ENCODE results near the gene IGSF21. TPM values are rescaled to one million over a fixed set of nuclear protein-coding genes. Genes with fewer than 3 reads are reported as not detected.

The IGSF21 gene
- total and polyA plus RNA-seq, 11 donors = 0.54 to 2.2 (median 0.94) TPM; not detected in 1

DNA sequence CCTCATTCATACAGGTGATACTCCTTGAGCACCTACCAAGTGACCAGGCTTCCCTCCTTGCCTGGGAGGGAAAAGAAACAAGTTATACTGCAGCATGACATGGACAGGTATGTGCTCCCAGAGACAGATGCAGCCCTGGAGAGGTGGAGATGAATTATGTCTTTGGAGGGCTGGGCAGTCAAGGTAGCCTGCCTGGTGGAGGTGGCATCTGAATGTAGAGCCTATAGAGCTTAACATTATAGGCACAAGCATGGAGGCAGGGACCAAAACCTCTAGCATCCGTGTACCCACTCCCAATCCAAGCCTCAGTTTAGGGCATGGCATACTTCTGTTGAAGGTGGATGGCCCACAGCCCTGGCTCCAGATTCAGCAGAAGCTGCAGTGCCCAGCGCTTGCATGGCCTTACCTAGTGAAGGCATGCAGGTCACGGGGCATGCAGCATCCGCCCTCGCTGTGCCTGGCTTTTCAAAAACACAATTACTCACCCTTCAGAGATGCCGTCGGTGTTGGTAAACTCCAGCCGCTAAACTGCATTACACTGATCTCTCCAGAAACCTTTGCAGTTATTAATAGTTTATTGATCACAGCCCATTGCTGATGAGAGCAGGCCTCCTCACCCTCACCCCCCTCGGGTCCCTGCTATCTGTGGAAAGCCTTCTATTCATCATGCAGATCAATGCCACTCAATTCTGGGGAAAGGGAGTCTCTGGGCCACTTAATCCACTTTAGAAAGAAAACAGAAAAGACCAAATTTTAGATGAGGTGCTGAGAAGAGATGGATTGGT lies 222.1 kb downstream of the IGSF21 start:
- intact Hi-C loops (cut with DNase I) = no loop called here
- WGBS, 4 donors = 72 to 86% (median 78%) methylated on average over 9 of the region's 9 CpGs

GRCh38 chr1:18332576-18332975 lies 225.0 kb downstream of the IGSF21 start:
- DNase-seq (no peak), ATAC-seq (no peak)
- no peak overlapping the region for H3K27ac ChIP-seq
- intact Hi-C loops (cut with DNase I) = no loop called here
- peaks cover 0 to 54% (median 7%) of the 10 kb centered on the region in 9 donors for H3K27me3 ChIP-seq
- H3K36me3 ChIP-seq = no peaks in the 10 kb centered on the region
- H3K9me3 ChIP-seq = no peaks in the 10 kb centered on the region
- H3K4me3 ChIP-seq = no peak overlapping the region
- 20 to 29% (median 23%) methylated on average over 6 of the region's 6 CpGs for WGBS, 4 donors
- no peaks in the 10 kb centered on the region for H3K4me1 ChIP-seq
- TF ChIP-seq, protein P1, sequence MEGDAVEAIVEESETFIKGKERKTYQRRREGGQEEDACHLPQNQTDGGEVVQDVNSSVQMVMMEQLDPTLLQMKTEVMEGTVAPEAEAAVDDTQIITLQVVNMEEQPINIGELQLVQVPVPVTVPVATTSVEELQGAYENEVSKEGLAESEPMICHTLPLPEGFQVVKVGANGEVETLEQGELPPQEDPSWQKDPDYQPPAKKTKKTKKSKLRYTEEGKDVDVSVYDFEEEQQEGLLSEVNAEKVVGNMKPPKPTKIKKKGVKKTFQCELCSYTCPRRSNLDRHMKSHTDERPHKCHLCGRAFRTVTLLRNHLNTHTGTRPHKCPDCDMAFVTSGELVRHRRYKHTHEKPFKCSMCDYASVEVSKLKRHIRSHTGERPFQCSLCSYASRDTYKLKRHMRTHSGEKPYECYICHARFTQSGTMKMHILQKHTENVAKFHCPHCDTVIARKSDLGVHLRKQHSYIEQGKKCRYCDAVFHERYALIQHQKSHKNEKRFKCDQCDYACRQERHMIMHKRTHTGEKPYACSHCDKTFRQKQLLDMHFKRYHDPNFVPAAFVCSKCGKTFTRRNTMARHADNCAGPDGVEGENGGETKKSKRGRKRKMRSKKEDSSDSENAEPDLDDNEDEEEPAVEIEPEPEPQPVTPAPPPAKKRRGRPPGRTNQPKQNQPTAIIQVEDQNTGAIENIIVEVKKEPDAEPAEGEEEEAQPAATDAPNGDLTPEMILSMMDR (IDR thresholded peaks at IDR 0.05) = no peak
- TF ChIP-seq POLR2A (IDR thresholded peaks at IDR 0.05) = no peak

More for the DNA sequence above, 222.1 kb downstream of the IGSF21 start:
- no peak overlapping the region for H3K27ac ChIP-seq
- DNase-seq (no peak), ATAC-seq (no peak)
- no peaks in the 10 kb centered on the region for H3K9me3 ChIP-seq
- H3K4me1 ChIP-seq = no peaks in the 10 kb centered on the region
- TF ChIP-seq, protein P1 (IDR thresholded peaks at IDR 0.05) = no peak
- H3K36me3 ChIP-seq = no peaks in the 10 kb centered on the region
- peaks cover 0 to 47% (median 7%) of the 10 kb centered on the region in 9 donors for H3K27me3 ChIP-seq
- H3K4me3 ChIP-seq = no peak overlapping the region

DNA sequence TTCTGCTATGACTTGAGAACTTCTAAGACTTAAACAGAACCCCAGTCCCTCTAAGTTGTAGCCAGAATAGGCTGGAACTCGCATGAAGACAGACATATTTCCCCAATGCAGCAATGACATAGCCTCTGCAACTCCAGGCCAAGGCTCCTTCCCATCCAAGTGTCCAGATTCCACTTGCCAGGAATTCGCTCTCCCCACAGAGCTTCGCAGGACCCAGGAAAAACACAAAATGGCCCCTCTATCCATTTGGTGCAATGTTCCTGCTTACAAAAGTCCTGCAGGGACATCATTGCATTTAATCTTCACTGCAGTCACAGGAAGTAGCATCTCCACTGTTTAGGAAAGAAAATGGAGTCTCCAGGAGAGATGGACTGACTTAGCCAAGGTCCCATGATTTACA lies 225.6 kb downstream of the IGSF21 start:
- TF ChIP-seq, protein P1 (IDR thresholded peaks at IDR 0.05) = no peak
- no peak for TF ChIP-seq POLR2A (IDR thresholded peaks at IDR 0.05)
- ATAC-seq (no peak), DNase-seq (no peak)
- WGBS, 4 donors = 59 to 73% (median 72%) methylated on average over 3 of the region's 3 CpGs
- no peaks in the 10 kb centered on the region for H3K4me1 ChIP-seq
- no peaks in the 10 kb centered on the region for H3K36me3 ChIP-seq
- H3K27ac ChIP-seq = no peak overlapping the region
- H3K27me3 ChIP-seq = peaks cover 0 to 59% (median 7%) of the 10 kb centered on the region in 9 donors
- H3K9me3 ChIP-seq = no peaks in the 10 kb centered on the region
- intact Hi-C loops (cut with DNase I) = no loop called here
- H3K4me3 ChIP-seq = no peak overlapping the region

- no peaks in the 10 kb centered on the region for H3K36me3 ChIP-seq
- peaks cover 0 to 39% (median 3%) of the 10 kb centered on the region in 9 donors for H3K27me3 ChIP-seq
- DNase-seq = no peak
- H3K27ac ChIP-seq = no peak overlapping the region
- ATAC-seq = no peak
- no peaks in the 10 kb centered on the region for H3K4me1 ChIP-seq
- TF ChIP-seq POLR2A (IDR thresholded peaks at IDR 0.05) = no peak
- TF ChIP-seq, protein P1 (IDR thresholded peaks at IDR 0.05) = no peak
- 46 to 76% (median 61%) methylated on average over 4 of the region's 4 CpGs for WGBS, 4 donors
- H3K4me3 ChIP-seq = no peak overlapping the region
- H3K9me3 ChIP-seq = no peaks in the 10 kb centered on the region
- intact Hi-C loops (cut with DNase I) = no loop called here
These were observed 229.2 kb downstream of the IGSF21 start for GRCh38 chr1:18336801-18337200.
